Stimulated activated CD8-positive, alpha-beta memory T cell treated with anti-CD3 and anti-CD28 coated beads, Interleukin-7, amount 100 ng/mL, for 4 hours (primary cell): ENCODE results near the gene FER.
"Not testable (repeated sequence)": the region's sequence is repeated elsewhere in the genome, so short reads cannot be mapped to it uniquely, and the experiment has no call there.

Experiments used
- DNase-seq, 2 donors: peaks; one replicate each; pipeline ENCODE4 v3.0.0-alpha.2; 2020; ENCODE audit warnings: low read depth in 2 of 2

FER gene

GRCh38 chr5:109121225-109121624 is 373.5 kb downstream of the FER start:
- DNase-seq: no peak

GRCh38 chr5:109125755-109126429 is 378.2 kb downstream of the FER start:
- no peak for DNase-seq

GRCh38 chr5:109126481-109126880 is 378.8 kb downstream of the FER start:
- DNase-seq: no peak

- no peak for DNase-seq
Measured at GRCh38 chr5:109136906-109137305, 389.2 kb downstream of the FER start.

- no peak for DNase-seq
Measured at GRCh38 chr5:109141222-109142200, 393.8 kb downstream of the FER start.

GRCh38 chr5:109143031-109143430 is 395.3 kb downstream of the FER start:
- DNase-seq: no peak

- DNase-seq: no peak
Measured at GRCh38 chr5:109145139-109145538, 397.4 kb downstream of the FER start.

- DNase-seq: no peak
Measured at GRCh38 chr5:109146591-109146990, 398.9 kb downstream of the FER start.

- DNase-seq: no peak
Measured at GRCh38 chr5:109152565-109152964, 404.9 kb downstream of the FER start.

- no peak for DNase-seq
Measured at GRCh38 chr5:109155625-109156024, 407.9 kb downstream of the FER start.

- DNase-seq: no peak
Measured at GRCh38 chr5:109156885-109157284, 409.2 kb downstream of the FER start.

- no peak for DNase-seq
Measured at GRCh38 chr5:109160468-109160867, 412.8 kb downstream of the FER start.

- no peak for DNase-seq
Measured at GRCh38 chr5:109161914-109162683, 414.4 kb downstream of the FER start.

GRCh38 chr5:109163336-109163735 is 415.6 kb downstream of the FER start:
- DNase-seq: no peak

- no peak for DNase-seq
Measured at GRCh38 chr5:109164001-109164400, 416.3 kb downstream of the FER start.

GRCh38 chr5:109167586-109167985 is 419.9 kb downstream of the FER start:
- DNase-seq: no peak

- no peak for DNase-seq
Measured at GRCh38 chr5:109168151-109168550, 420.5 kb downstream of the FER start.

- no peak for DNase-seq
Measured at GRCh38 chr5:109170629-109171350, 423.1 kb downstream of the FER start.

GRCh38 chr5:109171437-109172073 is 423.9 kb downstream of the FER start:
- not testable (repeated sequence) for DNase-seq

- DNase-seq: no peak
Measured at GRCh38 chr5:109173036-109173794, 425.5 kb downstream of the FER start.
